Thyroid gland (tissue), 4 donors: ENCODE data around the gene UGT2A2. TPM values are rescaled to one million over a fixed set of nuclear protein-coding genes. Genes with fewer than 3 reads are reported as not detected.

Experiments used
- DNase-seq, 2 donors: peaks; one replicate each; pipeline ENCODE4 v3.0.0-alpha.2; 2019
- H3K27ac ChIP-seq, 3 donors: fragments of 200-600 bp; sonication (generic); 1 replicate in 2 of 3; 2 replicates in 1 of 3; pipeline ENCODE4 v1.5.1; 2016 to 2019; ENCODE audit warnings: mild to moderate bottlenecking in 1 of 3, moderate library complexity in 1 of 3
- H3K27me3 ChIP-seq: fragments of 200-600 bp; sonication (generic); one replicate; pipeline ENCODE4 v1.5.1; 2019
- H3K36me3 ChIP-seq, 2 donors: fragments of 200-600 bp; sonication (generic); one replicate each; pipeline ENCODE4 v1.5.1; 2016 to 2019
- H3K4me1 ChIP-seq, 2 donors: fragments of 200-600 bp; sonication (generic); one replicate each; pipeline ENCODE4 v1.5.1; 2017 to 2019
- H3K4me3 ChIP-seq, 3 donors: fragments of 200-600 bp; sonication (generic); replicated peaks in 1 of 3; 1 replicate in 2 of 3; 2 replicates in 1 of 3; pipeline ENCODE4 v1.5.1; 2016; ENCODE audit warnings: mild to moderate bottlenecking in 1 of 3
- H3K9me3 ChIP-seq: fragments of 200-600 bp; sonication (generic); one replicate; pipeline ENCODE4 v1.5.1; 2017
- POLR2A ChIP-seq, 2 donors: fragments of 450-650 bp; IDR thresholded peaks; one replicate each; pipeline ENCODE4 v1.6.1; 2017; ENCODE audit warnings: antibody characterized with exemption in 2 of 2, mild to moderate bottlenecking in 2 of 2, moderate library complexity in 1 of 2
- WGBS, 2 donors: methylation state at CpG; one replicate each; pipeline ENCODE4 v1.1.5; 2017; 5-methylcytosine and 5-hydroxymethylcytosine counted together
- intact Hi-C: fragments of 100-400 bp; cut with DNase I; formaldehyde crosslinking; loops from one replicate; pipeline ENCODE4 v1.15.1; 2023
- small RNA-seq: library from RNA; depleted of rRNA; stranded (forward); fragments of <200 nt; gene quantifications from one replicate; pipeline ENCODE3, GENCODE V24; 2016
- total RNA-seq, 4 donors: library from RNA; depleted of rRNA; stranded (reverse); fragments of >200 nt; gene quantifications; one replicate each; pipeline ENCODE4 v1.2.3, GENCODE V29; 2016
- TF ChIP-seq, protein P1 (sequence below), 6 experiments: fragments of 200-600 bp in 3 of 6; fragments of 450-650 bp in 3 of 6; sonication (generic) in 3 of 6; IDR thresholded peaks; one replicate each; pipeline ENCODE4 v1.5.1; 2016 to 2019; ENCODE audit warnings: antibody characterized with exemption in 6 of 6, mild to moderate bottlenecking in 2 of 6, inconsistent platforms in 1 of 6, moderate library complexity in 1 of 6

Gene UGT2A2
- total RNA-seq, 4 donors from 2014 or later = not detected

- no peak overlapping the region for H3K4me3 ChIP-seq
- no peaks in the 10 kb centered on the region for H3K4me1 ChIP-seq
- 49 to 70% methylated on average over 2 of the region's 2 CpGs for WGBS, 2 donors
- intact Hi-C loops = no loop called here
- H3K27ac ChIP-seq = no peak overlapping the region
- no peak for TF ChIP-seq POLR2A (IDR thresholded peaks at IDR 0.05)
- TF ChIP-seq, protein P1, sequence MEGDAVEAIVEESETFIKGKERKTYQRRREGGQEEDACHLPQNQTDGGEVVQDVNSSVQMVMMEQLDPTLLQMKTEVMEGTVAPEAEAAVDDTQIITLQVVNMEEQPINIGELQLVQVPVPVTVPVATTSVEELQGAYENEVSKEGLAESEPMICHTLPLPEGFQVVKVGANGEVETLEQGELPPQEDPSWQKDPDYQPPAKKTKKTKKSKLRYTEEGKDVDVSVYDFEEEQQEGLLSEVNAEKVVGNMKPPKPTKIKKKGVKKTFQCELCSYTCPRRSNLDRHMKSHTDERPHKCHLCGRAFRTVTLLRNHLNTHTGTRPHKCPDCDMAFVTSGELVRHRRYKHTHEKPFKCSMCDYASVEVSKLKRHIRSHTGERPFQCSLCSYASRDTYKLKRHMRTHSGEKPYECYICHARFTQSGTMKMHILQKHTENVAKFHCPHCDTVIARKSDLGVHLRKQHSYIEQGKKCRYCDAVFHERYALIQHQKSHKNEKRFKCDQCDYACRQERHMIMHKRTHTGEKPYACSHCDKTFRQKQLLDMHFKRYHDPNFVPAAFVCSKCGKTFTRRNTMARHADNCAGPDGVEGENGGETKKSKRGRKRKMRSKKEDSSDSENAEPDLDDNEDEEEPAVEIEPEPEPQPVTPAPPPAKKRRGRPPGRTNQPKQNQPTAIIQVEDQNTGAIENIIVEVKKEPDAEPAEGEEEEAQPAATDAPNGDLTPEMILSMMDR (IDR thresholded peaks at IDR 0.05) = no peak
- no peaks in the 10 kb centered on the region for H3K9me3 ChIP-seq
- DNase-seq = no peak
- H3K36me3 ChIP-seq = no peaks in the 10 kb centered on the region
- no peaks in the 10 kb centered on the region for H3K27me3 ChIP-seq
Measured at GRCh38 chr4:69549651-69550050, 89.8 kb downstream of the UGT2A2 start.

DNA sequence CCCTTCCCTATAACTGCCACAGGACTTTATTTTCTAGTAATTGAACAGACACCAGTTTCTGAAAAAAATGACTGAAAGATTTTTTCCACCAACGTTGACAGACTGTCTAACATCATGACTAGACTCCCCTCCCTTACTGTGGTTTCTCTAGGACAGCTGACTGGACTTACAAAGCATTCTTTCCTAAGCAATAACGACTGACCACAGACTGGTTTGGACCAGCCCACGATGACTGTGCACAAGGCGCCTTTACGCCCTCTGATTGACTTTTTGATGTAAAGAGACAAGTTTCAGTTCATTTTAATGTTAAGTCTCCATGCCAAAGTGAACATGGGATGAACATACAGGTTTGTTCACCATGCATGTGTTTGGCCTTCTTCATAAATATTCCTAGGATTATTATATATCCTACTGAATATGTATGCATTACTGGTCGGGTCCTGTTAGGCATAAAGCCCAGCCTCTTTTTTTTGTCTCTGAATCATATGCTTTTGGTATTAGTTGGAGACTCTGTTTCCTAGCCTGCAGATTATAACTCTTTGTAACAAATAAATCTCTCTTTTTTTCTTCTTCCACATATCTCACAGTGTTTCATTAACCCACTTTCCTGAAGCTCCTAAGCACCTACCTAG lies 93.2 kb downstream of the UGT2A2 start:
- Histone ChIP-seq H3K36me3 (no peaks in the 10 kb centered on the region), H3K27me3 (no peaks in the 10 kb centered on the region), H3K9me3 (no peaks in the 10 kb centered on the region), H3K4me3 (no peak overlapping the region), H3K27ac (no peak overlapping the region), H3K4me1 (no peaks in the 10 kb centered on the region)
- intact Hi-C loops = no loop called here
- 48 to 62% methylated on average over 6 of the region's 6 CpGs for WGBS, 2 donors
- no peak for DNase-seq
- TF ChIP-seq POLR2A (IDR thresholded peaks at IDR 0.05) = no peak
- TF ChIP-seq, protein P1 (IDR thresholded peaks at IDR 0.05) = no peak

Small RNA genes lying within 50 kb of the gene (small RNA-seq; reads per million reads assigned to genes)
- gene UGT2A2 = not detected

Other genes starting within 250 kb of the UGT2A2 start
- gene UGT2B4, start 143.7 kb downstream of the UGT2A2 start, total RNA-seq = not detected
- gene UGT2A1, start 13.6 kb upstream of the UGT2A2 start, total RNA-seq = not detected
- under 1 TPM; 0.33 to 0.83 (median 0.51) TPM for gene SULT1B1, start 121.0 kb upstream of the UGT2A2 start, total RNA-seq
- gene SULT1E1, start 220.5 kb upstream of the UGT2A2 start, total RNA-seq = not detected